ENCODE results near the gene SCN3A. TPM values are rescaled to one million over a fixed set of nuclear protein-coding genes. Genes with fewer than 3 reads are reported as not detected.
A peak's percentile ranks its signal among the peaks of the same experiment; 100 is the strongest.

The SCN3A gene
- total RNA-seq, 2 donors from 2014 or later, result 0.24 TPM; not detected in 1

- no peak for ATAC-seq (replicated peaks in 1 of 2)
- Mint-ChIP-seq H3K9me3 (no peaks in the 10 kb centered on the region), H3K4me3 (no peak overlapping the region), H3K27ac (no peak overlapping the region), H3K4me1 (ENCODE audit: low read depth) (peaks cover 16% of the 10 kb centered on the region), H3K36me3 (ENCODE audit: insufficient read depth in 2 of 2) (no peaks in the 10 kb centered on the region), H3K27me3 (ENCODE audit: low read depth) (peaks cover 18% of the 10 kb centered on the region)
- DNase-seq, result no peak
These were observed 147.3 kb downstream of the SCN3A start for GRCh38 chr2:165056564-165056963.

- Mint-ChIP-seq H3K9me3 (no peaks in the 10 kb centered on the region), H3K27ac (no peak overlapping the region), H3K36me3 (ENCODE audit: insufficient read depth in 2 of 2) (no peaks in the 10 kb centered on the region), H3K27me3 (ENCODE audit: low read depth) (peaks cover 18% of the 10 kb centered on the region), H3K4me3 (no peak overlapping the region), H3K4me1 (ENCODE audit: low read depth) (peaks cover 16% of the 10 kb centered on the region)
- peak; percentile 85 for ATAC-seq (replicated peaks in 1 of 2)
- DNase-seq, result peak in 1 of 2 donors; percentile 3
These were observed 148.6 kb downstream of the SCN3A start for GRCh38 chr2:165055082-165055851.

GRCh38 chr2:165054652-165055051, 149.2 kb downstream of the SCN3A start:
- H3K9me3 Mint-ChIP-seq, result no peaks in the 10 kb centered on the region
- no peaks in the 10 kb centered on the region for H3K36me3 Mint-ChIP-seq (ENCODE audit: insufficient read depth in 2 of 2)
- H3K4me1 Mint-ChIP-seq (ENCODE audit: low read depth), result peaks cover 16% of the 10 kb centered on the region
- peaks cover 18% of the 10 kb centered on the region for H3K27me3 Mint-ChIP-seq (ENCODE audit: low read depth)
- no peak overlapping the region for H3K27ac Mint-ChIP-seq
- H3K4me3 Mint-ChIP-seq, result peak overlapping the region in 1 of 2 donors; percentile 3
- peak; percentile 36 to 70 for ATAC-seq (replicated peaks in 1 of 2)
- DNase-seq, result peak in 1 of 2 donors; percentile 27

GRCh38 chr2:165044505-165045303, 159.1 kb downstream of the SCN3A start:
- H3K36me3 Mint-ChIP-seq (ENCODE audit: insufficient read depth in 2 of 2), result peaks cover 2 to 3% of the 10 kb centered on the region in 2 donors
- DNase-seq (no peak), ATAC-seq (replicated peaks in 1 of 2) (no peak)
- H3K9me3 Mint-ChIP-seq, result peaks cover 8% of the 10 kb centered on the region in 2 donors
- no peak overlapping the region for H3K27ac Mint-ChIP-seq
- H3K27me3 Mint-ChIP-seq (ENCODE audit: low read depth), result no peaks in the 10 kb centered on the region
- H3K4me3 Mint-ChIP-seq, result no peak overlapping the region
- H3K4me1 Mint-ChIP-seq (ENCODE audit: low read depth), result no peaks in the 10 kb centered on the region

Other genes starting within 250 kb of the SCN3A start
- gene SLC38A11, start 248.5 kb downstream of the SCN3A start, total RNA-seq, result not detected
- gene SCN2A, start 35.4 kb upstream of the SCN3A start, total RNA-seq, result under 1 TPM in 1 of 2 donors, not detected in 1; 0.12 TPM